Measurements from ENCODE around the gene CRACR2A. TPM values are rescaled to one million over a fixed set of nuclear protein-coding genes. Genes with fewer than 3 reads are reported as not detected.

CRACR2A gene
- total RNA-seq, 4 donors from 2014 or later = 0.91 to 2.3 (median 1.9) TPM

GRCh38 chr12:3651585-3652424 lies 101.1 kb downstream of the CRACR2A start:
- 46 to 63% methylated on average over 6 of the region's 6 CpGs for WGBS, 2 donors
- no peak overlapping the region for H3K27ac ChIP-seq

GRCh38 chr12:3647504-3647903 lies 105.4 kb downstream of the CRACR2A start:
- Histone ChIP-seq H3K27me3 (no peaks in the 10 kb centered on the region), H3K36me3 (peaks cover 0 to 6% (median 0%) of the 10 kb centered on the region in 3 donors), H3K27ac (no peak overlapping the region), H3K9me3 (no peaks in the 10 kb centered on the region), H3K4me1 (no peaks in the 10 kb centered on the region), H3K4me3 (no peak overlapping the region)
- intact Hi-C loops (cut with DNase I) = no loop called here
- TF ChIP-seq POLR2A (IDR thresholded peaks at IDR 0.05) (no peak), CTCF (IDR thresholded peaks at IDR 0.05) (no peak)
- DNase-seq = no peak
- 82 to 90% methylated on average over 5 of the region's 5 CpGs for WGBS, 2 donors

More at GRCh38 chr12:3651585-3652424, 101.1 kb downstream of the CRACR2A start:
- Histone ChIP-seq H3K36me3 (peaks cover 0 to 11% (median 0%) of the 10 kb centered on the region in 3 donors), H3K4me1 (no peaks in the 10 kb centered on the region), H3K9me3 (no peaks in the 10 kb centered on the region), H3K4me3 (no peak overlapping the region), H3K27me3 (no peaks in the 10 kb centered on the region)
- intact Hi-C loops (cut with DNase I) = no loop called here
- no peak for DNase-seq
- TF ChIP-seq CTCF (IDR thresholded peaks at IDR 0.05) (no peak), POLR2A (IDR thresholded peaks at IDR 0.05) (no peak)

- peaks cover 0 to 6% (median 0%) of the 10 kb centered on the region in 3 donors for H3K36me3 ChIP-seq
- H3K27me3 ChIP-seq = no peaks in the 10 kb centered on the region
- no peaks in the 10 kb centered on the region for H3K4me1 ChIP-seq
- no peak overlapping the region for H3K27ac ChIP-seq
- no peak for TF ChIP-seq POLR2A (IDR thresholded peaks at IDR 0.05)
- no peak for TF ChIP-seq CTCF (IDR thresholded peaks at IDR 0.05)
- intact Hi-C loops (cut with DNase I) = no loop called here
- H3K4me3 ChIP-seq = no peak overlapping the region
- H3K9me3 ChIP-seq = no peaks in the 10 kb centered on the region
- 55 to 60% methylated on average over 10 to 12 of the region's 12 CpGs for WGBS, 2 donors
- DNase-seq = no peak
These were observed 106.2 kb downstream of the CRACR2A start for GRCh38 chr12:3646561-3647241.

GRCh38 chr12:3645091-3645490 lies 107.8 kb downstream of the CRACR2A start:
- no peaks in the 10 kb centered on the region for H3K4me1 ChIP-seq
- H3K9me3 ChIP-seq = no peaks in the 10 kb centered on the region
- H3K27me3 ChIP-seq = no peaks in the 10 kb centered on the region
- WGBS, 2 donors = 92 to 98% methylated on average over 4 of the region's 4 CpGs
- H3K36me3 ChIP-seq = peaks cover 0 to 6% (median 0%) of the 10 kb centered on the region in 3 donors
- H3K4me3 ChIP-seq = no peak overlapping the region
- intact Hi-C loops (cut with DNase I) = no loop called here
- no peak for TF ChIP-seq CTCF (IDR thresholded peaks at IDR 0.05)
- TF ChIP-seq POLR2A (IDR thresholded peaks at IDR 0.05) = no peak
- DNase-seq = no peak
- H3K27ac ChIP-seq = no peak overlapping the region

GRCh38 chr12:3644104-3644503 lies 108.8 kb downstream of the CRACR2A start:
- H3K36me3 ChIP-seq = peaks cover 0 to 6% (median 0%) of the 10 kb centered on the region in 3 donors
- DNase-seq = no peak
- H3K4me1 ChIP-seq = no peaks in the 10 kb centered on the region
- no peaks in the 10 kb centered on the region for H3K9me3 ChIP-seq
- 64 to 70% methylated on average over 8 of the region's 8 CpGs for WGBS, 2 donors
- H3K4me3 ChIP-seq = no peak overlapping the region
- intact Hi-C loops (cut with DNase I) = no loop called here
- H3K27me3 ChIP-seq = no peaks in the 10 kb centered on the region
- H3K27ac ChIP-seq = no peak overlapping the region
- TF ChIP-seq POLR2A (IDR thresholded peaks at IDR 0.05) (no peak), CTCF (IDR thresholded peaks at IDR 0.05) (no peak)
